ENCODE data around the gene PROSER1. TPM values are rescaled to one million over a fixed set of nuclear protein-coding genes. Genes with fewer than 3 reads are reported as not detected.

The PROSER1 gene
- total RNA-seq, 4 donors from 2014 or later = 3.8 to 47.3 (median 21.1) TPM

GRCh38 chr13:39023316-39023715 is 14.6 kb downstream of the PROSER1 start:
- intact Hi-C loops (cut with DNase I; ENCODE audit: low total_unique reads) = no loop called here
- Histone ChIP-seq H3K4me1 (no peaks in the 10 kb centered on the region), H3K9me3 (no peaks in the 10 kb centered on the region), H3K27ac (no peak overlapping the region), H3K4me3 (no peak overlapping the region), H3K27me3 (no peaks in the 10 kb centered on the region), H3K36me3 (no peaks in the 10 kb centered on the region)
- no peak for TF ChIP-seq POLR2A (IDR thresholded peaks at IDR 0.05)
- no peak for TF ChIP-seq CTCF (IDR thresholded peaks at IDR 0.05)
- DNase-seq = no peak

- no peak overlapping the region for H3K27ac ChIP-seq
- no peaks in the 10 kb centered on the region for H3K27me3 ChIP-seq
- no peaks in the 10 kb centered on the region for H3K4me1 ChIP-seq
- intact Hi-C loops (cut with DNase I; ENCODE audit: low total_unique reads) = no loop called here
- no peaks in the 10 kb centered on the region for H3K9me3 ChIP-seq
- no peak overlapping the region for H3K4me3 ChIP-seq
- TF ChIP-seq CTCF (IDR thresholded peaks at IDR 0.05) (no peak), POLR2A (IDR thresholded peaks at IDR 0.05) (no peak)
- DNase-seq = no peak
- no peaks in the 10 kb centered on the region for H3K36me3 ChIP-seq
These were observed 16.9 kb downstream of the PROSER1 start for GRCh38 chr13:39020853-39021462.

GRCh38 chr13:39016787-39017186 is 21.1 kb downstream of the PROSER1 start:
- intact Hi-C loops (cut with DNase I; ENCODE audit: low total_unique reads) = no loop called here
- Histone ChIP-seq H3K27me3 (no peaks in the 10 kb centered on the region), H3K9me3 (no peaks in the 10 kb centered on the region), H3K27ac (no peak overlapping the region), H3K4me3 (no peak overlapping the region), H3K36me3 (no peaks in the 10 kb centered on the region), H3K4me1 (no peaks in the 10 kb centered on the region)
- no peak for TF ChIP-seq CTCF (IDR thresholded peaks at IDR 0.05)
- TF ChIP-seq POLR2A (IDR thresholded peaks at IDR 0.05) = no peak
- no peak for DNase-seq

- TF ChIP-seq POLR2A (IDR thresholded peaks at IDR 0.05) (no peak), CTCF (IDR thresholded peaks at IDR 0.05) (no peak)
These were observed 21.8 kb downstream of the PROSER1 start for GRCh38 chr13:39016087-39016486.

GRCh38 chr13:39013462-39013861 is 24.4 kb downstream of the PROSER1 start:
- DNase-seq = no peak
- Histone ChIP-seq H3K27me3 (no peaks in the 10 kb centered on the region), H3K4me3 (no peak overlapping the region), H3K9me3 (no peaks in the 10 kb centered on the region), H3K36me3 (no peaks in the 10 kb centered on the region), H3K27ac (no peak overlapping the region), H3K4me1 (no peaks in the 10 kb centered on the region)
- intact Hi-C loops (cut with DNase I; ENCODE audit: low total_unique reads) = no loop called here
- TF ChIP-seq POLR2A (IDR thresholded peaks at IDR 0.05) = no peak
- no peak for TF ChIP-seq CTCF (IDR thresholded peaks at IDR 0.05)

More at GRCh38 chr13:39016087-39016486, 21.8 kb downstream of the PROSER1 start:
- intact Hi-C loops (cut with DNase I; ENCODE audit: low total_unique reads) = no loop called here
- Histone ChIP-seq H3K27ac (no peak overlapping the region), H3K9me3 (no peaks in the 10 kb centered on the region), H3K27me3 (no peaks in the 10 kb centered on the region), H3K36me3 (no peaks in the 10 kb centered on the region), H3K4me1 (no peaks in the 10 kb centered on the region), H3K4me3 (no peak overlapping the region)
- DNase-seq = no peak
